ENCODE measurements around the gene PROSER1. TPM values are rescaled to one million over a fixed set of nuclear protein-coding genes. Genes with fewer than 3 reads are reported as not detected.

PROSER1 gene
- total and polyA plus RNA-seq, 2 of the 4 experiments (the other 2 are of a cell fraction), result 2.0 to 13.4 TPM

DNA sequence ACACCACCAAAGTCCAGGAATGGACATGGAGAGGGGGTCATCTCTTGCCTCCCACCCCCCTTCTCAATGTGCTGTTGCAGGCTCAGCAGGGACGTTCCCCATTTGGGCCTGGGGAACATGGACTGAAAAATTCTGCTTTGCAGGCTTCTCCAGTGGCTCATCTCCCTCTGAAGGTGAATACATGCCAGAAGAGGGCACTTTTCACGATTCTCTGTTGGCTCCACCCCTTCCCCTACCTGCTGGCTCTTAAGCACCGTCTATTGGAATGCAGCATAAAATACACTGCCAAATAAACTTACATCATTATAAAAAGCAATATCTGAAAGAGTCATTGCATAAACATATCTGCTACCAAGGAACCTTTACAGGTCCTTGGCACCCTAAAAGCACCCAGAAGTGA lies 36.1 kb upstream of the PROSER1 start:
- H3K18ac ChIP-seq (ENCODE audit: low read depth, low read length), result no peak overlapping the region
- intact Hi-C loops (cut with micrococcal nuclease) (no loop called here), dilution Hi-C loops (cut with HindIII; ENCODE audit: low sequenced_read_pairs, unreplicated experiment) (no loop called here), in situ Hi-C loops (cut with MboI; ENCODE audit: low sequenced_read_pairs) (no loop called here)
- POLR2A ChIA-PET (ENCODE audit: unreplicated experiment), result no interaction called here
- no peaks in the 10 kb centered on the region for H3K79me1 ChIP-seq (ENCODE audit: low read depth in 1 of 2, low read length in 2 of 2)
- no peak overlapping the region for H3K4ac ChIP-seq (ENCODE audit: low read depth, low read length)
- no peak overlapping the region for H2BK120ac ChIP-seq (ENCODE audit: low read depth, low read length)
- DNase-seq (no peak), ATAC-seq (ENCODE audit: low read depth) (no peak)
- H4K8ac ChIP-seq (ENCODE audit: low read depth in 2 of 2, low read length in 2 of 2), result no peak overlapping the region
- H3K4me2 ChIP-seq (ENCODE audit: low read depth, low read length), result no peak overlapping the region
- H3K36me3 ChIP-seq (ENCODE audit: control insufficient read depth, insufficient read depth, low read length), result no peaks in the 10 kb centered on the region
- H2BK20ac ChIP-seq (ENCODE audit: low read depth, low read length), result no peak overlapping the region
- TF ChIP-seq USF2 (IDR thresholded peaks at IDR 0.05; ENCODE audit: low read depth, low read length) (no peak), RAD21 (IDR thresholded peaks at IDR 0.05; ENCODE audit: low read length) (no peak), MAZ (IDR thresholded peaks at IDR 0.05; ENCODE audit: borderline replicate concordance, low read depth, low read length) (no peak), RCOR1 (IDR thresholded peaks at IDR 0.05; ENCODE audit: insufficient replicate concordance, low read length) (no peak), MAFK (IDR thresholded peaks at IDR 0.05; ENCODE audit: low read depth, low read length) (no peak), CHD1 (IDR thresholded peaks at IDR 0.05; ENCODE audit: low read depth, low read length) (no peak), FOS (IDR thresholded peaks at IDR 0.05; ENCODE audit: low read depth, low read length) (no peak), NFE2L2 (IDR thresholded peaks at IDR 0.05; ENCODE audit: low read depth, low read length) (no peak), RFX5 (IDR thresholded peaks at IDR 0.05; ENCODE audit: low read depth, low read length) (no peak), BHLHE40 (IDR thresholded peaks at IDR 0.05; ENCODE audit: low read depth, low read length) (no peak), POLR2A (IDR thresholded peaks at IDR 0.05; ENCODE audit: low read depth, low read length) (no peak), MXI1 (IDR thresholded peaks at IDR 0.05; ENCODE audit: borderline replicate concordance, low read depth, low read length) (no peak)
- TF ChIP-seq, protein P1, sequence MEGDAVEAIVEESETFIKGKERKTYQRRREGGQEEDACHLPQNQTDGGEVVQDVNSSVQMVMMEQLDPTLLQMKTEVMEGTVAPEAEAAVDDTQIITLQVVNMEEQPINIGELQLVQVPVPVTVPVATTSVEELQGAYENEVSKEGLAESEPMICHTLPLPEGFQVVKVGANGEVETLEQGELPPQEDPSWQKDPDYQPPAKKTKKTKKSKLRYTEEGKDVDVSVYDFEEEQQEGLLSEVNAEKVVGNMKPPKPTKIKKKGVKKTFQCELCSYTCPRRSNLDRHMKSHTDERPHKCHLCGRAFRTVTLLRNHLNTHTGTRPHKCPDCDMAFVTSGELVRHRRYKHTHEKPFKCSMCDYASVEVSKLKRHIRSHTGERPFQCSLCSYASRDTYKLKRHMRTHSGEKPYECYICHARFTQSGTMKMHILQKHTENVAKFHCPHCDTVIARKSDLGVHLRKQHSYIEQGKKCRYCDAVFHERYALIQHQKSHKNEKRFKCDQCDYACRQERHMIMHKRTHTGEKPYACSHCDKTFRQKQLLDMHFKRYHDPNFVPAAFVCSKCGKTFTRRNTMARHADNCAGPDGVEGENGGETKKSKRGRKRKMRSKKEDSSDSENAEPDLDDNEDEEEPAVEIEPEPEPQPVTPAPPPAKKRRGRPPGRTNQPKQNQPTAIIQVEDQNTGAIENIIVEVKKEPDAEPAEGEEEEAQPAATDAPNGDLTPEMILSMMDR (conservative IDR thresholded peaks at IDR 0.05; ENCODE audit: low read depth, low read length), result no peak
- no peak overlapping the region for H3K27ac ChIP-seq (ENCODE audit: insufficient read depth, low read length)
- H3K9ac ChIP-seq (ENCODE audit: low read depth, low read length), result no peak overlapping the region
- CTCF ChIA-PET, result no interaction called here
- no peak overlapping the region for H4K5ac ChIP-seq (ENCODE audit: low read depth, low read length)
- H2AK5ac ChIP-seq (ENCODE audit: low read depth, low read length), result no peak overlapping the region
- H2AFZ ChIP-seq (replicated peaks; ENCODE audit: low read length, poor library complexity), result no peak overlapping the region
- H3K14ac ChIP-seq (replicated peaks; ENCODE audit: low read depth, low read length), result no peak overlapping the region
- no peak overlapping the region for H3K56ac ChIP-seq (ENCODE audit: extremely low read depth, insufficient read depth, low read length)
- no TSS peak for BruUV-seq (replicated peaks)
- H3K4me3 ChIP-seq (ENCODE audit: insufficient read depth, low read depth, low read length), result no peak overlapping the region
- no peak overlapping the region for H4K91ac ChIP-seq (ENCODE audit: insufficient read depth, low read depth, low read length)
- H3K27me3 ChIP-seq (ENCODE audit: control insufficient read depth, insufficient read depth, low read length), result peaks cover 2% of the 10 kb centered on the region; the same call in 1 of the 2 replicates
- no peak overlapping the region for H2BK5ac ChIP-seq (ENCODE audit: low read depth, low read length, poor library complexity, severe bottlenecking)
- H3K9me3 ChIP-seq (ENCODE audit: control insufficient read depth, insufficient read depth, low read length), result no peaks in the 10 kb centered on the region
- H4K20me1 ChIP-seq (ENCODE audit: insufficient read depth, low read length), result no peaks in the 10 kb centered on the region
- H3K9me1 ChIP-seq (ENCODE audit: insufficient read depth, low read length), result no peaks in the 10 kb centered on the region
- no peak overlapping the region for H2AK9ac ChIP-seq (replicated peaks; ENCODE audit: low read depth, low read length, poor library complexity)
- 17% methylated on average over 1 of the region's 3 CpGs; no CpG with 5 or more reads in 1 of the 2 experiments for WGBS, 2 experiments (ENCODE audit: extremely low coverage in 2 of 2, insufficient read length in 1 of 2)
- no peak overlapping the region for H2BK15ac ChIP-seq (ENCODE audit: low read depth, low read length)
- H3K23ac ChIP-seq (ENCODE audit: low read depth, low read length), result no peak overlapping the region
- H3K4me1 ChIP-seq (ENCODE audit: control insufficient read depth, insufficient read depth, low read length), result no peaks in the 10 kb centered on the region
